HUES6 (cell line): Measurements from ENCODE around the gene KIF4A.

Source experiments
- H3K27ac ChIP-seq: 2 replicates; pipeline ENCODE4 v1.7.0; 2013; ENCODE audit warnings: low read depth, mild to moderate bottlenecking, low read length, inconsistent platforms
- H3K27me3 ChIP-seq: 2 replicates; pipeline ENCODE4 v1.6.1; 2013; ENCODE audit warnings: low read length; ENCODE audit not compliant: control insufficient read depth, insufficient read depth
- H3K36me3 ChIP-seq: 2 replicates; pipeline ENCODE4 v1.6.1; 2013; ENCODE audit warnings: low read length; ENCODE audit not compliant: control insufficient read depth, insufficient read depth
- H3K4me1 ChIP-seq: 2 replicates; pipeline ENCODE4 v1.6.1; 2013; ENCODE audit warnings: low read length; ENCODE audit not compliant: control insufficient read depth, insufficient read depth
- H3K4me3 ChIP-seq: 2 replicates; pipeline ENCODE4 v1.5.1; 2013; ENCODE audit warnings: low read depth, low read length
- H3K9ac ChIP-seq: one replicate; pipeline ENCODE4 v1.6.1; 2013; ENCODE audit warnings: mild to moderate bottlenecking, low read length
- H3K9me3 ChIP-seq: 2 replicates; pipeline ENCODE4 v1.6.1; 2013; ENCODE audit warnings: low read depth, low read length; ENCODE audit not compliant: control insufficient read depth, insufficient read depth

KIF4A gene

GRCh38 chrX:70453024-70453618 lies 163.2 kb downstream of the KIF4A start:
- H3K9ac ChIP-seq = no peak overlapping the region
- no peak overlapping the region for H3K27ac ChIP-seq

GRCh38 chrX:70454441-70455365 lies 164.8 kb downstream of the KIF4A start:
- H3K27me3 ChIP-seq = peaks cover 6% of the 10 kb centered on the region; the same call in 1 of the 2 replicates
- H3K4me3 ChIP-seq = peak overlapping the region; percentile 89
- peaks cover 24% of the 10 kb centered on the region for H3K4me1 ChIP-seq
- peaks cover 20% of the 10 kb centered on the region for H3K36me3 ChIP-seq
- peak overlapping the region; percentile 98 for H3K9ac ChIP-seq
- H3K27ac ChIP-seq = peak overlapping the region; percentile 97
- peaks cover 10% of the 10 kb centered on the region; the same call in 1 of the 2 replicates for H3K9me3 ChIP-seq

More at GRCh38 chrX:70453024-70453618, 163.2 kb downstream of the KIF4A start:
- Histone ChIP-seq H3K4me3 (peak overlapping the region; percentile 66), H3K36me3 (peaks cover 9% of the 10 kb centered on the region), H3K27me3 (peaks cover 12% of the 10 kb centered on the region; the same call in 1 of the 2 replicates), H3K4me1 (peaks cover 24% of the 10 kb centered on the region), H3K9me3 (peaks cover 20% of the 10 kb centered on the region; the same call in 1 of the 2 replicates)

- Histone ChIP-seq H3K36me3 (peaks cover 27% of the 10 kb centered on the region), H3K27ac (peak overlapping the region; percentile 97), H3K4me3 (peak overlapping the region; percentile 89), H3K4me1 (peaks cover 26% of the 10 kb centered on the region), H3K9me3 (peaks cover 8% of the 10 kb centered on the region; the same call in 1 of the 2 replicates), H3K27me3 (peaks cover 6% of the 10 kb centered on the region; the same call in 1 of the 2 replicates), H3K9ac (peak overlapping the region; percentile 98)
Observed at GRCh38 chrX:70455366-70456202, 165.7 kb downstream of the KIF4A start.

- Histone ChIP-seq H3K9ac (peak overlapping the region; percentile 98), H3K27me3 (peaks cover 6% of the 10 kb centered on the region; the same call in 1 of the 2 replicates), H3K36me3 (peaks cover 34% of the 10 kb centered on the region), H3K4me1 (peaks cover 27% of the 10 kb centered on the region), H3K4me3 (peak overlapping the region; percentile 89), H3K9me3 (peaks cover 8% of the 10 kb centered on the region; the same call in 1 of the 2 replicates), H3K27ac (no peak overlapping the region)
Observed at GRCh38 chrX:70456256-70456655, 166.4 kb downstream of the KIF4A start.

- peaks cover 46% of the 10 kb centered on the region for H3K36me3 ChIP-seq
- H3K9me3 ChIP-seq = peaks cover 8% of the 10 kb centered on the region
- H3K27ac ChIP-seq = no peak overlapping the region
- H3K4me3 ChIP-seq = no peak overlapping the region
- H3K4me1 ChIP-seq = peaks cover 10% of the 10 kb centered on the region
- no peak overlapping the region for H3K9ac ChIP-seq
- no peaks in the 10 kb centered on the region for H3K27me3 ChIP-seq
Observed at GRCh38 chrX:70461026-70461425, 171.1 kb downstream of the KIF4A start.

- H3K36me3 ChIP-seq = peaks cover 42% of the 10 kb centered on the region
Observed at GRCh38 chrX:70464051-70464450, 174.1 kb downstream of the KIF4A start.

GRCh38 chrX:70466968-70467367 lies 177.1 kb downstream of the KIF4A start:
- Histone ChIP-seq H3K9me3 (peaks cover 6% of the 10 kb centered on the region), H3K4me1 (no peaks in the 10 kb centered on the region; the same call in 1 of the 2 replicates), H3K27ac (no peak overlapping the region), H3K36me3 (peaks cover 21% of the 10 kb centered on the region; the same call in 1 of the 2 replicates), H3K4me3 (no peak overlapping the region), H3K27me3 (no peaks in the 10 kb centered on the region), H3K9ac (no peak overlapping the region)

More at GRCh38 chrX:70464051-70464450, 174.1 kb downstream of the KIF4A start:
- H3K4me1 ChIP-seq = peaks cover 3% of the 10 kb centered on the region
- no peak overlapping the region for H3K27ac ChIP-seq
- no peak overlapping the region for H3K4me3 ChIP-seq
- H3K9ac ChIP-seq = no peak overlapping the region
- H3K27me3 ChIP-seq = no peaks in the 10 kb centered on the region
- peaks cover 6% of the 10 kb centered on the region; the same call in 1 of the 2 replicates for H3K9me3 ChIP-seq

- Histone ChIP-seq H3K9ac (no peak overlapping the region), H3K4me1 (peaks cover 9% of the 10 kb centered on the region), H3K4me3 (no peak overlapping the region), H3K9me3 (peaks cover 6% of the 10 kb centered on the region), H3K27me3 (no peaks in the 10 kb centered on the region), H3K27ac (no peak overlapping the region), H3K36me3 (peaks cover 18% of the 10 kb centered on the region; the same call in 1 of the 2 replicates)
Observed at GRCh38 chrX:70468709-70469108, 178.8 kb downstream of the KIF4A start.
